Esophagus muscularis mucosa (tissue), 4 donors: ENCODE data around the gene DACH1.

ENCODE experiments used
- CTCF ChIP-seq, 3 experiments: fragments of 200-600 bp in 2 of 3; fragments of 450-650 bp in 1 of 3; sonication (generic) in 2 of 3; IDR thresholded peaks; one replicate each; pipeline ENCODE4 v1.5.1; 2017 to 2019; ENCODE audit warnings: antibody characterized with exemption in 3 of 3, mild to moderate bottlenecking in 2 of 3, moderate library complexity in 1 of 3
- EP300 ChIP-seq: sonication (generic); formaldehyde crosslinking; IDR thresholded peaks from one replicate; pipeline ENCODE4 v1.6.1; 2017; ENCODE audit warnings: antibody characterized with exemption
- POLR2A ChIP-seq: fragments of 450-650 bp; IDR thresholded peaks from one replicate; pipeline ENCODE4 v1.6.1; 2017; ENCODE audit warnings: antibody characterized with exemption, moderate library complexity, mild to moderate bottlenecking, low read depth

GRCh38 chr13:71752775-71753513, 114.1 kb downstream of the DACH1 start:
- TF ChIP-seq EP300 (no peak), POLR2A (no peak), CTCF (IDR thresholded peaks at IDR 0.05) (no peak)
